ENCODE results near the gene NFASC.

- TF ChIP-seq CTCF (conservative IDR thresholded peaks at IDR 0.05; ENCODE audit: low read length) (no peak), EZH2phosphoT487 (IDR thresholded peaks at IDR 0.05; ENCODE audit: borderline replicate concordance, low read depth, low read length) (no peak)
Measured at GRCh38 chr1:205052690-205053089, 182.0 kb downstream of the NFASC start.
